GM12892 (cell line): Measurements from ENCODE around the gene TRPV3.

Experiments
- POLR2A ChIP-seq: IDR thresholded peaks from 2 replicates; pipeline ENCODE4 v1.6.1; 2011; ENCODE audit warnings: low read depth, low read length, control low read depth
- TAF1 ChIP-seq: IDR thresholded peaks from 2 replicates; pipeline ENCODE4 v1.6.1; 2011; ENCODE audit warnings: low read depth, mild to moderate bottlenecking, control low read depth, low read length, borderline replicate concordance

DNA sequence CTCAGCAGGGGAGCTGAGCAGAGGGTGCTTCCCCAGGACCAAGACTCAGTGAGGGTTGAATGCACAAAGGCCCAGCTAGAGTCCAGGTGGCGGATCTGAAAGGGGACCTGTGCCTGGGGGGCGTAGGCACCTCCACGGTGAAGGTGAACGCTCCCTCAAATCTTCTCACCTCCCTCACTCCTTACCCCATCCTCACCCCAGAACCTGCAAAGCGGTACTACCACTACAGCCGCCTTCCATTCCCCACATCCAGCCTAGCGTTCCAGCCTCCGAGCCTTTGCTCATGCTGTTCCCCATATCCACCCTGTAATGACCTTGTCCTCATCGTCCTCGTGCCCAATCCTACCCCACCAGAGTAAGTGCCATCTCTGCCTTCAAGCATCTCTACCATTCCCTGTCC lies 30.6 kb downstream of the TRPV3 start:
- TF ChIP-seq TAF1 (no peak), POLR2A (no peak)
